HG03064 (cell line): ENCODE measurements around the gene TBC1D22B.

Experiments used
- ATAC-seq: cut with Tn5 transposase; IDR thresholded peaks from one replicate; pipeline ENCODE4 v1.9.1; 2021; ENCODE audit warnings: low read depth; ENCODE audit not compliant: unreplicated experiment

TBC1D22B gene

DNA sequence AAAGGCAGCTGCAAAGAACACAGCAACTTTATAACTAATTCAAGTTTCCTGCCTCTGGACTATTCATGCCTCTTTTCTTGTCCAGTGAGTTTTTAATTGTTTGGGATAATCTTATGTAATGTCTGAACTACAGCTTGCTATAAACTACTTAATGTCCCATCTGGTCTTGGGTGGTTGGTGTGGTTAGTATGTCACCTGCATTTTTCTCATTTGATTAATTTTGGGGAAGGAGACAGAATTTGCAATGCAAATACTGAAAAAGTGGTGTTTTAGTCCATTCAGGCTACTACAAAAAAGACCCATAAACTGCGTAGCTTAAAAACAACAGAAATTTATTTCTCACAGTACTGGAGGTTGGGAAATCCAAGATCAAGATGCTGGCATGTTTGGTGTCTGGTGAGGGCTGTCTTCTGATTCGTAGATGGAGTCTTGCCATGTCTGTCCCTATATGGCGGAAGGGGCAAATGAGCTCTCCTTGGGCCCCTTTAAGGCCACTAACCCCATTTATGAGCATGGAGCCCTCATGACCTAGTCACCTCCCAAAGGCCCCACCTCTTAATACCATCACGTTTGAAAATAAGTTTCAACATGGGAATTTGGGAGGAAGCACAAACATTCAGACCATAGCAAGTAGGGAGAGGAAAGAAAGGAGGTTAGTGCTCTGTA lies 118.6 kb downstream of the TBC1D22B start:
- no peak for ATAC-seq

DNA sequence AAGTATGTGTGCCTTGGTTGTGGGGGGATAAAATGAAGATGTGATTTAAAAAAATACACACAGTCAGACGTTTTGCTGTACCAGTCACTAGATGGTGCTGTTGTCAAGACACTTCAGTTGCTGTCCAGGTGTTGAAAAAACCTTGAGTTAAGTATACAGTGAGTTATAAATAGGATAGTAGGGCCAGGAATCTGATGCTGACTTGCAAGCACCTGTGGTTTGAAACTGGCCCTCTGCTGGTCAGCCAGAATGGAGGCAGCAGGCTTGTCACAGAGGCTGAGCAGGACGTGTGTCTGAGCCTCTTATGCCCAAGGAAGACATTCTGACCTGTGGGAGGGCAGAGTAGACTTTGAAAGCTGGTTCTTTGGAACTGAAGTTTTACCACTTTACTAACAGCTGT lies 124.0 kb downstream of the TBC1D22B start:
- no peak for ATAC-seq
